SKM-1 treated with dmso at 0.1 percent for 144 hours (cell line): Measurements from ENCODE around the gene GPR52.

Experiments used
- DNase-seq: peaks from one replicate; lab custom pipeline; 2025; ENCODE audit not compliant: unreplicated experiment; lab: John Stamatoyannopoulos, UW

Gene GPR52

GRCh38 chr1:174465855-174466254 lies 18.1 kb downstream of the GPR52 start:
- no peak for DNase-seq

GRCh38 chr1:174466607-174467006 lies 18.8 kb downstream of the GPR52 start:
- DNase-seq, result no peak

GRCh38 chr1:174469052-174469451 lies 21.3 kb downstream of the GPR52 start:
- no peak for DNase-seq

GRCh38 chr1:174469687-174470086 lies 21.9 kb downstream of the GPR52 start:
- no peak for DNase-seq

- DNase-seq, result no peak
These were observed 31.5 kb downstream of the GPR52 start for GRCh38 chr1:174479281-174479680.

- DNase-seq, result no peak
These were observed 32.6 kb downstream of the GPR52 start for GRCh38 chr1:174480324-174480723.

- DNase-seq, result no peak
These were observed 43.8 kb downstream of the GPR52 start for GRCh38 chr1:174491606-174492005.

GRCh38 chr1:174497478-174497877 lies 49.7 kb downstream of the GPR52 start:
- no peak for DNase-seq
